T-cell (primary cell): ENCODE results near the gene OR11L1. TPM values are rescaled to one million over a fixed set of nuclear protein-coding genes. Genes with fewer than 3 reads are reported as not detected.

ENCODE experiments used
- ATAC-seq, 4 experiments: fragments of 200-7000 bp in 3 of 4; fragments of 150-1000 bp in 1 of 4; cut with Tn5 transposase; replicated peaks in 1 of 4; 1 replicate in 3 of 4; 2 replicates in 1 of 4; pipeline ENCODE4 v1.10.0; 2021; ENCODE audit warnings: moderate library complexity in 3 of 4, mild to moderate bottlenecking in 2 of 4, moderate number of reproducible peaks in 1 of 4
- CTCF ChIA-PET, 2 donors: fragments of 300-600 bp; sonication (Branson Sonifier 250); formaldehyde crosslinking; loops; one replicate each; lab custom pipeline; 2022; ENCODE audit warnings: antibody characterized with exemption in 2 of 2; lab: Charles Lee
- POLR2A ChIA-PET, 2 donors: fragments of 300-600 bp; sonication (Branson Sonifier 250); formaldehyde crosslinking; loops; one replicate each; lab custom pipeline; 2022; ENCODE audit warnings: antibody characterized with exemption in 2 of 2; lab: Charles Lee
- DNase-seq, 35 experiments: peaks; one replicate each; pipeline versions ENCODE4 v3.0.0 to v3.0.0-alpha.2; 2013 to 2023
- H3K27ac ChIP-seq: one replicate; pipeline ENCODE4 v1.5.1; 2013; ENCODE audit warnings: low read length
- H3K27me3 ChIP-seq, 2 experiments: replicated peaks in 1 of 2; 1 replicate in 1 of 2; 2 replicates in 1 of 2; pipeline versions ENCODE4 v1.6.1 to v1.7.0; 2013; ENCODE audit warnings: low read length in 1 of 2, mixed read lengths in 1 of 2; ENCODE audit not compliant: control insufficient read depth in 2 of 2, insufficient read depth in 2 of 2; ENCODE audit errors: extremely low read depth in 1 of 2
- H3K36me3 ChIP-seq, 2 donors: 1 replicate in 1 of 2; 2 replicates in 1 of 2; pipeline versions ENCODE4 v1.6.1 to v1.7.0; 2013; ENCODE audit warnings: low read length in 1 of 2; ENCODE audit not compliant: control insufficient read depth in 2 of 2, insufficient read depth in 1 of 2; ENCODE audit errors: extremely low read depth in 1 of 2
- H3K4me1 ChIP-seq, 2 experiments: 1 replicate in 1 of 2; 2 replicates in 1 of 2; pipeline versions ENCODE4 v1.6.1 to v1.7.0; 2013; ENCODE audit warnings: low read length in 2 of 2, mixed read lengths in 1 of 2; ENCODE audit not compliant: insufficient read depth in 2 of 2, control insufficient read depth in 1 of 2; ENCODE audit errors: extremely low read depth in 1 of 2
- H3K4me3 ChIP-seq, 2 donors: 1 replicate in 1 of 2; 2 replicates in 1 of 2; pipeline versions ENCODE4 v1.5.1 to v1.7.0; 2013; ENCODE audit warnings: mild to moderate bottlenecking in 2 of 2, low read length in 1 of 2, moderate library complexity in 1 of 2; ENCODE audit not compliant: control insufficient read depth in 1 of 2; ENCODE audit errors: extremely low read depth in 1 of 2
- H3K9me3 ChIP-seq: 2 replicates; pipeline ENCODE4 v1.7.0; 2013
- H3K27ac Mint-ChIP-seq, 2 donors: one replicate each; pipeline ENCODE4 v1.8.0; 2020 to 2021; ENCODE audit warnings: mild to moderate bottlenecking in 2 of 2, mixed read lengths in 2 of 2
- H3K27me3 Mint-ChIP-seq, 2 donors: one replicate each; pipeline ENCODE4 v1.8.0; 2021 to 2022; ENCODE audit warnings: mixed read lengths in 2 of 2
- H3K36me3 Mint-ChIP-seq: one replicate; pipeline ENCODE4 v1.8.0; 2021; ENCODE audit warnings: mixed read lengths
- H3K4me1 Mint-ChIP-seq, 3 donors: one replicate each; pipeline ENCODE4 v1.8.0; 2020 to 2022; ENCODE audit warnings: mixed read lengths in 3 of 3, mild to moderate bottlenecking in 1 of 3
- H3K4me3 Mint-ChIP-seq, 3 donors: one replicate each; pipeline ENCODE4 v1.8.0; 2020 to 2022; ENCODE audit warnings: mild to moderate bottlenecking in 3 of 3, mixed read lengths in 3 of 3, moderate library complexity in 3 of 3
- H3K9me3 Mint-ChIP-seq, 3 donors: one replicate each; pipeline ENCODE4 v1.8.0; 2020 to 2022; ENCODE audit warnings: mixed read lengths in 3 of 3
- whole genome bisulfite sequencing: methylation state at CpG from one replicate; pipeline ENCODE4 v1.1.5; 2013; ENCODE audit warnings: missing lambda C conversion rate; ENCODE audit not compliant: insufficient coverage; 5-methylcytosine and 5-hydroxymethylcytosine counted together
- total RNA-seq, 35 experiments: library from RNA in 6 of 35; stranded (reverse) in 6 of 35; fragments of 120-200 nt in 1 of 35; gene quantifications; one replicate each; pipeline versions ENCODE4 v1.2.1 to v1.2.4 and lab custom pipeline; 2013 to 2026

The OR11L1 gene
- total RNA-seq (not detected), total RNA-seq (lab: John Stamatoyannopoulos, UW) (0 reads per million in 29 experiments)
- not detected for total RNA-seq (2013)

- ChIA-PET POLR2A (no interaction called here), CTCF (no interaction called here)
- Histone ChIP-seq H3K9me3 (no peaks in the 10 kb centered on the region), H3K27me3 (no peaks in the 10 kb centered on the region), H3K27ac (no peak within 1 kb of the TSS), H3K4me3 (no peak within 1 kb of the TSS), H3K36me3 (no peaks in the 10 kb centered on the region), H3K4me1 (peaks cover 0 to 4% of the 10 kb centered on the region in 2 experiments)
- Mint-ChIP-seq H3K27me3 (no peaks in the 10 kb centered on the region), H3K27ac (no peak within 1 kb of the TSS), H3K9me3 (peaks cover 0 to 3% (median 0%) of the 10 kb centered on the region in 3 donors), H3K4me1 (peaks cover 0 to 5% (median 0%) of the 10 kb centered on the region in 3 donors), H3K4me3 (no peak within 1 kb of the TSS), H3K36me3 (no peaks in the 10 kb centered on the region)
- no peak for ATAC-seq
- DNase-seq, result no peak
- no CpG with 5 or more reads among the region's 2 CpGs for WGBS
Measured at GRCh38 chr1:247841796-247842195, at the start of gene OR11L1. Gene OR11L1, minus strand, starts transcription at chr1:247841896. Its CDS starts 0 bp downstream, at chr1:247841896.

- Mint-ChIP-seq H3K27me3 (no peaks in the 10 kb centered on the region), H3K27ac (no peak overlapping the region), H3K4me3 (no peak overlapping the region), H3K9me3 (no peaks in the 10 kb centered on the region), H3K36me3 (no peaks in the 10 kb centered on the region), H3K4me1 (no peaks in the 10 kb centered on the region)
- H3K36me3 ChIP-seq, result no peaks in the 10 kb centered on the region
- WGBS, result 100% methylated on average over 1 of the region's 10 CpGs
- no peaks in the 10 kb centered on the region for H3K4me1 ChIP-seq
- ChIA-PET POLR2A (no interaction called here), CTCF (interaction anchor here (0.6 to 1.1 kb wide), 2 partner anchors 16 to 58 kb away, joined by 3 read pairs; no protein-coding TSS in a partner anchor)
- no peak overlapping the region for H3K4me3 ChIP-seq
- H3K9me3 ChIP-seq, result no peaks in the 10 kb centered on the region
- no peaks in the 10 kb centered on the region for H3K27me3 ChIP-seq
- no peak for ATAC-seq
- no peak for DNase-seq
- no peak overlapping the region for H3K27ac ChIP-seq
Measured at GRCh38 chr1:247884797-247885413, 43.2 kb upstream of the OR11L1 start.

- no peaks in the 10 kb centered on the region for H3K9me3 ChIP-seq
- ChIA-PET CTCF (no interaction called here), POLR2A (no interaction called here)
- Mint-ChIP-seq H3K4me1 (no peaks in the 10 kb centered on the region), H3K36me3 (no peaks in the 10 kb centered on the region), H3K27ac (no peak overlapping the region), H3K4me3 (no peak overlapping the region), H3K27me3 (peaks cover 1 to 8% of the 10 kb centered on the region in 2 donors), H3K9me3 (no peaks in the 10 kb centered on the region)
- DNase-seq, result no peak
- no peaks in the 10 kb centered on the region for H3K4me1 ChIP-seq
- no peaks in the 10 kb centered on the region for H3K27me3 ChIP-seq
- H3K4me3 ChIP-seq, result no peak overlapping the region
- no peaks in the 10 kb centered on the region for H3K36me3 ChIP-seq
- no peak overlapping the region for H3K27ac ChIP-seq
- ATAC-seq, result no peak
- WGBS, result 94% methylated on average over 5 of the region's 9 CpGs
Measured at GRCh38 chr1:247883346-247883745, 41.6 kb upstream of the OR11L1 start.

GRCh38 chr1:247865416-247865815 is 23.7 kb upstream of the OR11L1 start:
- whole genome bisulfite sequencing, result 85% methylated on average over 3 of the region's 6 CpGs
- no peak overlapping the region for H3K4me3 Mint-ChIP-seq
- no peaks in the 10 kb centered on the region for H3K36me3 ChIP-seq
- ATAC-seq, result no peak
- H3K27me3 Mint-ChIP-seq, result peaks cover 13 to 15% of the 10 kb centered on the region in 2 donors
- ChIA-PET POLR2A (interaction anchor here in 1 of 2 donors (0.6 kb wide), 1 partner anchor 67 kb away, joined by 3 read pairs; no protein-coding TSS in a partner anchor), CTCF (no interaction called here)
- H3K36me3 Mint-ChIP-seq, result no peaks in the 10 kb centered on the region
- no peaks in the 10 kb centered on the region for H3K27me3 ChIP-seq
- H3K4me3 ChIP-seq, result no peak overlapping the region
- no peaks in the 10 kb centered on the region for H3K4me1 Mint-ChIP-seq
- H3K27ac Mint-ChIP-seq, result no peak overlapping the region
- peaks cover 0 to 5% (median 0%) of the 10 kb centered on the region in 3 donors for H3K9me3 Mint-ChIP-seq
- no peak overlapping the region for H3K27ac ChIP-seq
- DNase-seq, result no peak
- H3K9me3 ChIP-seq, result no peaks in the 10 kb centered on the region
- H3K4me1 ChIP-seq, result no peaks in the 10 kb centered on the region

GRCh38 chr1:247864644-247865043 is 22.9 kb upstream of the OR11L1 start:
- peaks cover 14 to 15% of the 10 kb centered on the region in 2 donors for H3K27me3 Mint-ChIP-seq
- Histone ChIP-seq H3K27ac (no peak overlapping the region), H3K9me3 (no peaks in the 10 kb centered on the region), H3K4me1 (no peaks in the 10 kb centered on the region), H3K27me3 (peaks cover 0 to 3% of the 10 kb centered on the region in 2 experiments), H3K36me3 (no peaks in the 10 kb centered on the region), H3K4me3 (no peak overlapping the region)
- no peak overlapping the region for H3K4me3 Mint-ChIP-seq
- peaks cover 0 to 4% (median 0%) of the 10 kb centered on the region in 3 donors for H3K9me3 Mint-ChIP-seq
- H3K36me3 Mint-ChIP-seq, result no peaks in the 10 kb centered on the region
- no peak for DNase-seq
- ATAC-seq, result no peak
- POLR2A ChIA-PET, result interaction anchor here in 1 of 2 donors (0.6 kb wide), 1 partner anchor 68 kb away, joined by 3 read pairs; no protein-coding TSS in a partner anchor
- CTCF ChIA-PET, result no interaction called here
- WGBS, result 89% methylated on average over 13 of the region's 17 CpGs
- H3K4me1 Mint-ChIP-seq, result no peaks in the 10 kb centered on the region
- H3K27ac Mint-ChIP-seq, result no peak overlapping the region

- ATAC-seq, result no peak
- CTCF ChIA-PET, result no interaction called here
- H3K36me3 Mint-ChIP-seq, result no peaks in the 10 kb centered on the region
Measured at GRCh38 chr1:247862756-247863155, 21.1 kb upstream of the OR11L1 start.

More at GRCh38 chr1:247862756-247863155, 21.1 kb upstream of the OR11L1 start:
- no peak for DNase-seq
- H3K27ac ChIP-seq, result no peak overlapping the region
- POLR2A ChIA-PET, result no interaction called here
- H3K27me3 Mint-ChIP-seq, result peaks cover 22 to 26% of the 10 kb centered on the region in 2 donors
- no peak overlapping the region for H3K4me3 Mint-ChIP-seq
- no peaks in the 10 kb centered on the region for H3K36me3 ChIP-seq
- peaks cover 0 to 4% of the 10 kb centered on the region in 2 experiments for H3K4me1 ChIP-seq
- H3K4me3 ChIP-seq, result no peak overlapping the region
- WGBS, result no CpG with 5 or more reads among the region's 4 CpGs
- H3K27me3 ChIP-seq, result peaks cover 0 to 7% of the 10 kb centered on the region in 2 experiments
- no peaks in the 10 kb centered on the region for H3K9me3 Mint-ChIP-seq
- H3K4me1 Mint-ChIP-seq, result peaks cover 5 to 6% (median 5%) of the 10 kb centered on the region in 3 donors
- H3K27ac Mint-ChIP-seq, result no peak overlapping the region
- H3K9me3 ChIP-seq, result no peaks in the 10 kb centered on the region
